Activated B cell treated with CpG ODN at 0.5 μM for 24 hours (primary cell): ENCODE data around the gene GBP4. TPM values are rescaled to one million over a fixed set of nuclear protein-coding genes. Genes with fewer than 3 reads are reported as not detected.
A peak's percentile ranks its signal among the peaks of the same experiment; 100 is the strongest.

Experiments
- ATAC-seq: fragments of 200-7000 bp; cut with Tn5 transposase; one replicate; pipeline ENCODE4 v1.10.0; 2021; ENCODE audit warnings: low read depth, mild to moderate bottlenecking, moderate library complexity
- CTCF ChIA-PET: fragments of 350-600 bp; sonication (Branson Sonifier 250); formaldehyde crosslinking; loops from one replicate; lab custom pipeline; 2021; ENCODE audit warnings: antibody characterized with exemption; lab: Charles Lee
- POLR2A ChIA-PET: fragments of 350-600 bp; sonication (Branson Sonifier 250); formaldehyde crosslinking; loops from one replicate; lab custom pipeline; 2021; ENCODE audit warnings: antibody characterized with exemption; lab: Charles Lee
- DNase-seq: peaks from one replicate; pipeline ENCODE4 v3.0.0; 2022
- H3K27ac Mint-ChIP-seq: one replicate; pipeline ENCODE4 v1.8.0; 2020; ENCODE audit warnings: mixed read lengths
- H3K27me3 Mint-ChIP-seq: one replicate; pipeline ENCODE4 v1.8.0; 2021; ENCODE audit warnings: mixed read lengths
- H3K36me3 Mint-ChIP-seq: one replicate; pipeline ENCODE4 v1.8.0; 2021; ENCODE audit warnings: low read depth, mixed read lengths
- H3K4me1 Mint-ChIP-seq: one replicate; pipeline ENCODE4 v1.8.0; 2021; ENCODE audit warnings: mixed read lengths
- H3K4me3 Mint-ChIP-seq: one replicate; pipeline ENCODE4 v1.8.0; 2020; ENCODE audit warnings: mild to moderate bottlenecking, mixed read lengths
- H3K9me3 Mint-ChIP-seq: one replicate; pipeline ENCODE4 v1.8.0; 2020; ENCODE audit warnings: mixed read lengths
- CTCF ChIP-seq: fragments of 200-600 bp; IDR thresholded peaks from one replicate; pipeline ENCODE4 v1.8.0; 2022; ENCODE audit warnings: antibody characterized with exemption, mild to moderate bottlenecking
- intact Hi-C: fragments of 100-400 bp; cut with micrococcal nuclease; formaldehyde crosslinking; loops from one replicate; pipeline ENCODE4 v1.15.1; 2024
- total RNA-seq: library from RNA; stranded (reverse); gene quantifications from 2 replicates; pipeline ENCODE4 v1.2.3, GENCODE V29; 2022

Gene GBP4
- total RNA-seq, 1 donor from 2014 or later: 19.2 TPM

DNA sequence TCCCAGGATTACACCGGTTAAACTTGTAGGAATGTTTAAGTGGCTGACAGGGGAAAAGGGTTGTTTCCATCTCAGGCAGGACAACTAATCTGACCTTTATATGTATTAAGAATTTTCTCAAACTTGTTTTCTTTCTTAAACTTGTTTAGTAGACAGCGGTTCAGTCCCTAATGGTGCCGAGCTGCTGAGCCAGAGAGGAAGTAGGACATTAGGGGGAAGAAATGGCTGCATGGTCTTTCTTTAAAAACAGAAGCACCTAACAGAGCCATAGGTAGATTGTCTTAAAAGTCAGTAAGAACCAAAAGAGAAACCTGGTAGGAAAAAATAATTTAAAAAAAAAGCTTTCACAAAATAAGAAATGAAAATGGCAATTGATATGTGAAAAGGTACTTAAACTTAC lies 3.3 kb downstream of the GBP4 start:
- Mint-ChIP-seq H3K27me3 (no peaks in the 10 kb centered on the region), H3K4me3 (peak overlapping the region; percentile 12), H3K36me3 (peaks cover 59% of the 10 kb centered on the region), H3K9me3 (no peaks in the 10 kb centered on the region), H3K4me1 (peaks cover 49% of the 10 kb centered on the region), H3K27ac (peak overlapping the region; percentile 57)
- ChIA-PET CTCF (no interaction called here), POLR2A (interaction anchor here (1.4 kb wide), 1 partner anchor 69 kb away, joined by 6 read pairs; no protein-coding TSS in a partner anchor)
- ATAC-seq: no peak
- intact Hi-C loops: loop anchor here (5.0 to 10.0 kb wide), 3 partner anchors 108 to 511 kb away; partner anchors contain the start of genes GTF2B and PKN2
- no peak for DNase-seq
- TF ChIP-seq CTCF: no peak

DNA sequence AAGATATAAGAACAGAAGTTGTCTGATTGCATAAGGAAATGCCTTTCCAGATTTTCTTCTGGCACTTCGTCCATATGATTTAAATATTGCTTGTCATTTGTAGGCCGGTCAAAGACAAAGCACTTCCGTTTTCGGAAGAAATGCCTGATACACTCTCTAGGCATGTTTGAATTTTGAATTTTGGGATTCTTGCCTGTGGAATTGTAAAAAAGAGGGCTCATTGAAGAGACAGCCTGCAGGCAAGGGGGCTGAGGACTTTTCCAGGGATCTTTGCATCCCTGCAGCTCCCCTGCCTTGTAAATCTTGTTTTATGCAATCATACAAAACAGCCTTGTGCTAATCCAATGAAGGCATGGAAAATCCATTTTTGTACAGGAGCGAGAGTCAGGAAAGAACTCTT lies 7.4 kb downstream of the GBP4 start:
- TF ChIP-seq CTCF: no peak
- DNase-seq (no peak), ATAC-seq (no peak)
- peaks cover 83% of the 10 kb centered on the region for H3K36me3 Mint-ChIP-seq
- intact Hi-C loops: loop anchor here (10.0 kb wide), 1 partner anchor 507 kb away; the partner anchor contains the start of gene PKN2
- no peaks in the 10 kb centered on the region for H3K27me3 Mint-ChIP-seq
- ChIA-PET POLR2A (no interaction called here), CTCF (no interaction called here)
- no peak overlapping the region for H3K4me3 Mint-ChIP-seq
- no peak overlapping the region for H3K27ac Mint-ChIP-seq
- peaks cover 14% of the 10 kb centered on the region for H3K4me1 Mint-ChIP-seq
- no peaks in the 10 kb centered on the region for H3K9me3 Mint-ChIP-seq

GRCh38 chr1:89190017-89190416 lies 8.7 kb downstream of the GBP4 start:
- Mint-ChIP-seq H3K27ac (no peak overlapping the region), H3K4me1 (peaks cover under 1% of the 10 kb centered on the region), H3K27me3 (no peaks in the 10 kb centered on the region), H3K9me3 (no peaks in the 10 kb centered on the region), H3K4me3 (no peak overlapping the region), H3K36me3 (peaks cover 89% of the 10 kb centered on the region)
- DNase-seq: no peak
- ChIA-PET CTCF (no interaction called here), POLR2A (interaction anchor here (0.9 kb wide), 1 partner anchor 9 kb away, joined by 3 read pairs; the partner anchor contains the start of gene GBP4)
- TF ChIP-seq CTCF: no peak
- intact Hi-C loops: loop anchor here (10.0 kb wide), 1 partner anchor 505 kb away; the partner anchor contains the start of gene PKN2
- no peak for ATAC-seq

- no peaks in the 10 kb centered on the region for H3K27me3 Mint-ChIP-seq
- no peak overlapping the region for H3K4me3 Mint-ChIP-seq
- peaks cover 30% of the 10 kb centered on the region for H3K36me3 Mint-ChIP-seq
- no peaks in the 10 kb centered on the region for H3K4me1 Mint-ChIP-seq
- POLR2A ChIA-PET: no interaction called here
- DNase-seq: no peak
- intact Hi-C loops: no loop called here
- CTCF ChIA-PET: no interaction called here
- H3K9me3 Mint-ChIP-seq: peaks cover 5% of the 10 kb centered on the region
- no peak for TF ChIP-seq CTCF
- H3K27ac Mint-ChIP-seq: no peak overlapping the region
- no peak for ATAC-seq
Measured at GRCh38 chr1:89179343-89179742, 19.4 kb downstream of the GBP4 start.

GRCh38 chr1:89176971-89177370 lies 21.8 kb downstream of the GBP4 start:
- intact Hi-C loops: no loop called here
- Mint-ChIP-seq H3K4me3 (no peak overlapping the region), H3K27me3 (no peaks in the 10 kb centered on the region), H3K9me3 (no peaks in the 10 kb centered on the region), H3K27ac (no peak overlapping the region), H3K4me1 (no peaks in the 10 kb centered on the region), H3K36me3 (peaks cover 8% of the 10 kb centered on the region)
- no peak for TF ChIP-seq CTCF
- DNase-seq (no peak), ATAC-seq (no peak)
- ChIA-PET CTCF (no interaction called here), POLR2A (interaction anchor here (0.6 kb wide), 1 partner anchor 27 kb away, joined by 3 read pairs; no protein-coding TSS in a partner anchor)
